Superior temporal gyrus (tissue), 1 donor: ENCODE data around the gene JAML.

Experiments used
- DNase-seq: peaks from one replicate; pipeline ENCODE4 v3.0.0-alpha.2; 2016; ENCODE audit errors: extremely low spot score

The JAML gene

DNA sequence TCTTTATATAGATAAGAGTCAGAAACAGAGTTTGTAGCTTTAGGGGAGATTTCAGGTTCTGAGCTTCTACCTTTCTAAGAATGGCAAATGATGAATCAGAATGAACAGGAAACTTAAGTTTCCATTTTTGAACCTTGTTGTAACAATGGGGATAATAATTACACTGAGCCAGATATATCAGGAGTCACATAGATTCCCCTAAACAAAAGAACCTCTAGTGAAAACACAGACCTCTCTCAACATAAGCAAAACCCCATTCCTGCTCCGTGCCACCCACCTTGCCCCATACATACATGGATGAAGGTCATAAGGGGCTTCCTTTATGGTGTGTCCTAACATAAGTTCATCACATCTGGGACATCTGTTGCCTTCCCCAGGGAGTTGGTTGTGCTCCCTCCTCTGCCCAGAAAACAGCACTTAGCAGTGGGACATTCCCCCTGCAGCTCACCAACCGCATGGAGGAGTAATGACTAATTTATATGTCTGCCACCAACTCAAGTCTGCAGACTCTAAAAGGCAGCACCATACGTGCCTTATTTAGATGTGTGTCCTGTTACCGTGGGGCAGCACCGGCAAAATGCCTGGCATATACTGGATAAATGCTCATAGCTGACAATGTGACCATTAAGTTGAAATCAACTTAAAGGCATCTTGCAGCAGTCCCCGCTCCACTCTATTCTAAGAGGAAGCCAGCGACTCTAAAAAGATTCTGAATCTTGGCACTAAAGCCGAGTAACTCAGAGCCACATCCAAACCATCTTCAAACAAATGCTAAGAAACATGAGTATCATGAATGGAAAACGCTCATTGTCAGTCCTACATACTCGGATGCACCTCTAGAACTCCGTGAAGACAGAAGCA is 8.0 kb downstream of the JAML start:
- DNase-seq = no peak

DNA sequence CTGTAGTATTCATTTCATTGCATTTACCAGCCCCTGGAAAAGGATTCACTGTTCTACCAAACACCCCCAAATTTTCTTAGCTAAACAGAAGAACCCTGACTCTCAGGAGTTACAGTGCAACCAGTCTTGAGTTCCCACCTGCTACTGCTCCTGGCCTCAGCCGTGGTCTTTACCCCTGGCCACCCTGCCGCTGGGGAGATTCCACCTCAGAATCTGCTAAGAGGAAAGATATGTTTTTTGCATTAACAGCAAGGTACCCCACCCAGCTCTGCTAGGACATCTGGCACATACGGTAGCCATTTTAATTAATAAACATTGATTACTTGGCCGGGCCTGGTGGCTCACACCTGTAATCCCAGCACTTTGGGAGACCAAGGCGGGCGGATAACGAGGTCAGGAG is 9.0 kb downstream of the JAML start:
- DNase-seq = no peak

DNA sequence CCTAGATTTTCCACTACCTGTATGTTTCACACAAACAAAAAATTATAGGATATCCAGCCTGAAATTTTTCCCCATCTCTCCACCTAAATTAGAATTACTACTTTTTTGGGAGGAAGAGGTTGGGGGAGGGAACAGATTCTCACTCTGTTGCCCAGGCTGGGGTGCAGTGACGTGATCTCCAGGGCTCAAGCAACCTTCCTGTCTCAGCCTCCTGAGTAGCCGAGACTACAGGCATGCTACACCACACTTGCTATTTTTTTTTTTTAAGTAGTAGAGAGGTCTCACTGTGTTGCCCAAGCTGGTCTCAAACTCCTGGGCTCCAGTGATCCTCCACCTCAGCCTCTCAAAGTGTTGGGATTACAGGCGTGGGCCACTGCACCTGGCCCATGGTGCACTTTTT is 9.5 kb downstream of the JAML start:
- no peak for DNase-seq

DNA sequence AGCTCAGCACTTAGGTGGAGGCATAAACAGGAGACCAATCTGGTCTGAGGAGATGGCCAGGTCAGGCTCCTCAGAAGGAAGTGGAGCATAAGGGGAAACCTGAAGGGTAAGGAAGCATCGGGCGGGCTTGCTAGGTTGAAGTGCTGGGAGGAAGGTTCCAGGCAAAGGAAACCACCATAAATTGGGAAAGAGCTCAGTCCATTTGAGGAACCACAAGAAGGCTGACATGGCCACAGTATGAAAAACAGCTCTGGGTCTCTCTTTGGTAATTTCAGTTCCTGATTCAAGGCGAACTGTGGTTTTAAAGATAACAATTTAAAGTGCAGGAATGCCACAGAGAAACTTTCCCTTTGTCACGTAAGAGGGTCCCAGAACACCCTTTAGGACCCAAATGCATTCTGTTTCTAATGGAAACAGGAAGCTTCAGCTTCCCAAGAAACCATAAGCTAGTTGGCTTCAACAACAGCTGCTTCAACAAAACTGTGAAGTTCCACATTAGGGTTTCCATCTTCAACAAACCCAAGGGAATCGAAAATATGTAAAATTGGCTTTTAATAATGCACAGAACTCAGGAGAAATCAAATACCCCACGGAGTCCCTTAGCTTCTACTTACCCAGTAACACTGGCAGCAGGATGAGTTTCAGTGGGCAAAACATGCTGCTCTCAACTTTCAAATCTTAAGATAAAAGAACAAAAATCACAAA is 10.4 kb downstream of the JAML start:
- DNase-seq = no peak

DNA sequence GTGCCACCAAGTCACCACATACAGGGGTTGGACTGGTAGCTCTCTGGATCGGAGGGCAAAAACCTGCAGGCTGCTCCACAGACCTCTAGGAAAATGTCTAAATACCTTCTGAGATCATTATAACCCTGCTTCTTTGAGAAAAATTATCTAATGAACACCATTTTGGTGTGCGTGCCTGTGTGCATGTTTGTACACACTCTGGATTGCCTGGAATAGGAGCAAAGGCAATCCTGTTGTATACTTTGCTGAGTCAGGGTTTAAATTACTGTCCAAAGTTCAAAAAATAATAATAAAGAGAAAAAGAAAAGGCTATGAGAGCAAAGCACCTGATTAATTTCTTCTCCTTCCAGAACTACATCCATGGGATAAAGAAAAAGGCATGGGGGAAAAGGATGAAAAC is 11.0 kb downstream of the JAML start:
- DNase-seq = no peak

DNA sequence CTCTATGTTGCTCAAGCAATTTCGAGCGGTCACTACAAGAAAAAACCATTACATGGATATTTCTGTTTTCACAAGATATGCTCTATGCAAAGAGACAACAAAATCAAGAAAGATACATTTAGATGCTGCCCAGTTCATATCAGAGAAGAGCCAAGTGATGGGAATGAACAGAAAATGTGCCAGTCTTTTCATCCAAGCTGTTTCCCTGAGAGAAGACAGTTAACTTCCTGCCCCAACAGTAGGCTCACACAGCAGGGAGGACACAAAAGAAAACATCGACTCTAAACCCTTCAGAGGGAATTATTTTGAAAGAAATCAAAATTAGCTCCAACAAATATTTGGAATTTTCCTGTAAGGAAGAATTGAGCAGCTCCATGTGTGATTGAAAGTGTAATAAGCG is 11.6 kb downstream of the JAML start:
- DNase-seq = no peak

DNA sequence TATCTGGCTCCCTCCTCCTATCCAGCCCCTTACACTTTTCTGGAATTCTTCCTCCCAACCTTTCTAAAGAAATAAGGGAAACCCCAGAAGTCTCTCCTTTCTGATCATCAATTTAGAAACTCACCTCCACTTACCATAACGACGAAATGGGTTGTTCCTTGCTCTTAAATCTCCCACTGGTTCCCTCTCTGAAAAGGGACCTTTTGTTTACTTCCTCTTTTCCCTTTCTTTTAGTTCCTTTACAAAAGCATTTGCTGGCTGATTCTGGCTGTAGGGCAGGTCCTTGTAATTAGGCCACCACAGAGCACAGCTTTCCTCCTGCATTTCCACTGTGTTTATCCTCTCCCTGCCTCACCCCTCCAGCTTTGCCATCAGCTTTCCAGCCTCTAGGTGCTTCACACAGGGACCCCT is 12.0 kb downstream of the JAML start:
- DNase-seq = no peak

DNA sequence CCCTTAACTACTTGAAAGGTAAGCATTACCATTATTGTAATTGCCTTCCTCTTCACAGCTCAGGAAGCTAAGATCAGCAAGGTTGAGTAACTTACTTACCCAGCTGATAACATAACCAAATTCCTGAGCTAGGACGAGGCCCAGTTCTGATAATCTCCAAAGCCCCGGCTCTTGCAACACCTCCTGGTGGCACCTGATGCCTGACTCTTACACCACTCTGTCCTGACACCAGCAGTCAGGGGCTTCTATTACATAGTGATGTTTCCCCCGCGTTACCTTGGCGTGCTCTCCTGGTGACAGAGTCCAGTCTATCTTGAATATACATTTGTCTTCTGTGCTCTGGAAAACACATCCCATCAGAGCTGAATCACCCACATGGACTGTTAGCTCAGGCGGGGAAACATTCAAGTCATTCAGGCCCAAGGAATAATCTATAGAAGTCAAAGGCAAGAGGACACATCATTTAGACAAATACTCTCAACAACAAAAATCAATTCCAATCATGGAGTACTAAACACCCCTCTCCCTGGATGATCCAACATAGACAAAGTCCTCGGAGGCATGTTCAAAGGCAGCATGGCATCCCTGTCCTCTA is 12.6 kb downstream of the JAML start:
- no peak for DNase-seq

DNA sequence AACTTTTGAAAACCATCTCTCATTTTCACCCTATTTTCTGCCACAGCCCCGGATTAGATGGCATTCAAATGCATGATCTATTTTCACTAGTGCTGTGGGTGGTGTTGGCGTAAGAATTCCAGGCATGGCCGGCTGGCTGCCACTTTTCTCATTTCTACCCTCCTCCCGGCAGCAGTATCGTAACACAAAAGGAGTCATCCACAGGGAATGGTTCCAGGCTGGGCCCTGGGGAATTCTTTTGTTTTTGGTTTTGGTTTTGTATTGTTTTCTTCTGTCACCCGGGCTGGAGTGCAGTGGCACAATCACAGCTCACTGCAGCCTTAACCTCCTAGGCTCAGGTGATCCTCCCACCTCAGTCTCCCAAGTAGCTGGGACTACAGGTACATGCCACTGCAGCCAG is 13.8 kb downstream of the JAML start:
- DNase-seq = peak; percentile 49

DNA sequence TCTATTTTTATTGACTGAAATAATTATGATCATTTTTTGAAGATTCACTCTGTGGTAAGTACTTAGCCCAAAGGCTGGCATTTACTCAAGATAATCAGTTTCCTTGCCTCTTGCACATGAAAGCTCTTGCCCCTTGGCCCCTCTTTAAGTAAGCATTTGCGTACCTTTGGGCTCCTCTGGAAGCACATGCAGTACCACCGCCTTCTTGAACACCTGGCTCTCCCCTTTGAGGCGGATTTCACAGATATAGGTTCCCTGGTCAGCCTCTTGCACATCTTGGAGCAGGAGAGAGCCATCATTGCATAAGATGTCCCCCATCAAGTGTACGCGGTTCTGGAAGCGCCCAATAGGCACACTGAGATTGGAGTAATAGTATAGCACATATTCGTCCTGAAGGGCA is 14.5 kb downstream of the JAML start:
- DNase-seq = no peak

DNA sequence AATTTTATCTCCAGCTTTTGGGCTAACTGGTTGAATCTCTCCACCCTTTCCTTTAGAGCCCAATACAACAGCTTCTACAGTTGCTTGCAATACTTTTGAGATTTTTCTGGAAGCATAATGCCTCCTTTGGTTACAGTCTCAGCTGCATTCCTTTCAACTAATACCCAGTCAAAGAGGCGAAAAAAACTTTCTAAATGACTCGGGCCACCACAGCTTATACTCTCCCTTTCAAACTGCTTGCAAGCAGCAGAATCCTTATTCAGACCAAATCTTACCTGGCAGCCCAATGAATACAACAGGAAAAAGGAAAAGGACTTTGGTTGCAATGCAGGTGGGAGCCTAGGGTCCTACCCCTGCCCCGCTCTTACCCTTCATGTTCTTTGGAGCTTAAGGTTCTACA is 15.8 kb downstream of the JAML start:
- no peak for DNase-seq

DNA sequence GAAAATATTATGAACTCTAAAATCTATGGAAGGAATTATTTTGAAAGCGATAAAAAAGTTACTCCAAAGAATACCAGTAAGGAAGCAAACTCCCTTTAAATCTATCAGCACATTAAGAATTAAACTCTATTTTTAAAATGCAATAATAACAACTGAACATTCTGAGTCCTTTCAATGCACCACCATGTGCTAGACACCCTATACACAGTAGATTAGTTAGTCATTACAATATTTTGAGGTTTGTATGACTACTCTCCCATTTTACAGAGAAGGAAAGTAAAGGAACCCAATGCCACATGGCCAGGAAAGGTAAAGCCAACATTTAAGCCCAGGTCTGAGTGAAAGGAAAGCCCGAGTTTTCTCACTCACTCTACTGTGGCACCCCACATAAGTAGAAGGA is 17.7 kb downstream of the JAML start:
- no peak for DNase-seq

DNA sequence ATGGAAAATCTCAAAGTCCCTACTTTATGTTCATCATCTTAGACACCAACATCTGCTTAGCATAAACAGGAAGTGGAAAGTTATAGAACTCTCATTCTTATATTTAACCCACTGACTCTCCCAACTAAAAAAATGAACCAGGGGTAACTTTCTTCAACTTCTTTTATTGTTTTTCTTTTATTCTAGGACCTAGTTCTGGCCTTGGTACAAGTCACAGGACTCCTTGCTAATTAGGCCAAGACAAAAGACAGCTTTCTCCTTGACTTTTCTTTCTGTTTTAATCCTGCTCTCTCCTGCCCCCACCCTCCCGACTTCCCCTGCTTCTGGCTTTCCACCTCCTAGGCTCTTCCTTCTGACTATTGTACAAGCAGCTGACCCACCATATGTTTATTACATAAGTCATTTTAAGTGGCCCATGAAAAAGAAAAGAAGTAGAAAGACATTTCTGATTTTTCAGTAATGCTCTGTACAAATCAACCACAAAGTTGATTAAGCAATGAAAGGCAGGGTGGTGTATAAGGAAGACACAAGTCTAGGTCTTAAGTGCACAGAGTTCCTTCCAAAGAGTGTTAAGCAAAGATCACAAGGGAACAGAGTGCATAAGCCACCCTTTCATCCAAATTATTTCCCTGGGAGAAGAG is 18.3 kb downstream of the JAML start:
- no peak for DNase-seq

DNA sequence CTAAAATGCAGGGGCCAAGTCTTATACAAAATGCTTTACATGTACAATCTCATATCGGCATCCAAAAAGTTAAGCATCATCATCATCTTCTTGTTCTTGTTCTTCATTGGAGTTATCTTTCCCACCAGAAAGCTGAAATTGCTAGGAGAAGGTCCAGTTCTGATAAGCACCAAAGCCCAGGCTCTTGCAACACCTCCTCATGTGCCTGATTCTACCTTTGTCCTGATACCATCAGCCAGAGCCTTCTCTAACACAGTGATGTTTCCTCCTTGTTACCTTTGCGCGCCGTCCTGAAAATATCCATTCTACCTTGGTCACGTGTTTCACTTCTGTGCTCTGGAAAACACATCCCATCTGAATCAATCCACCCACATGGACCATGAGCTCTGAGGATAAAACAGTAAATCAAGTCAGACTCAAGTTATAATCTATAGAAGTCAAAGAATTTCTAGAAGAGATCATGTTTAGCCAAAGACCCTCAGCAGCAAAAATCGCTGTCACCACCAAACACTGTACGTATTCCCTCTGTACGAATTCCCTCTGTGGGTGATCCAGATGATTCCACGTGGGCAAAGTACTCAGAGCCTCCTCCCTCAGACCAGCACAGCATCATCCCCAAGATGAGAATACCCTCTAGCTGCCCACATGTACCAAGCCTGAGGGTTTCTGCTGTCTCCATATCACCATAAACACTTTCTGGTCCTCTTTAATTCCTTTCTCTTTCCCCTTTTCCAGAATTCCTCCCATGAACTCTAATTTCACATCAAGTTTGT is 19.0 kb downstream of the JAML start:
- DNase-seq = no peak

DNA sequence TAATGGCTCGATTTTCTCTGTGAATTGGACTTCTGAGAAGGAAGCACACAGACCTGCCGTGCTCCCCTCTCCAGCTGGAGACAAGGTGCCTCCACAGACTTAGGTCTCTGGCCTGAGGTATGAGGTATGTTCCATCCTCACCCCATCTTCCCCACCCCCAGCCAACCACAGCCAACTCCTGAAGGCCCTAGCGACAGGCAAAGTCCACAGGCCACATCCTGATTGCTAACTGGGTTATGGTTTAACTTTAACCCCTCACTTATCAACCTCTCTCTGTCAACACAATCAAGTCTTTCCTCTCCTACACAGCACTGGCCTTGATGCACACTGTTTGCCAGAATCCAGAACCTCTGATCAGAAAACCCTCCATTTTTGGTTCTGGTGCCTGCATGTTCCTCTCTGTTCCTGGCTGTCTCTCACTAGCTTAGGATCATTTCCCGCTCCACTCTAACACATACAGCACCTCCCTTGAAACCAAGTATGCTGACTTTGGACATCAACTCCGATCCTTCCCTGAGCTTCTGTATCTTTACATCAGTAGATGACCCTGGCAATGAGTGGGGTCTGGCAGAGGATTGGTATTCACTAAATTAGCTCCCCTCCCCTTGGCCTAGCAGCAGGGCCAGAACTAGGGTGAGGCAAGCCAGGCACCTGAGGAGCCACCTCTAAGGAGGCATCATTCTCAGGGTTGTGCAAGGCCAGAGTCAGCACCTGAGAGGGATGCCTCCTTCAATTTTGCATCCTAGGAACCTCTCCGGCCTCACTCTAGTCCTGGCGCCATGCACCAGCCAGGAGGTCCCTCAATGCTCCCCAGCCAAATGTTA is 22.0 kb downstream of the JAML start:
- DNase-seq = no peak

DNA sequence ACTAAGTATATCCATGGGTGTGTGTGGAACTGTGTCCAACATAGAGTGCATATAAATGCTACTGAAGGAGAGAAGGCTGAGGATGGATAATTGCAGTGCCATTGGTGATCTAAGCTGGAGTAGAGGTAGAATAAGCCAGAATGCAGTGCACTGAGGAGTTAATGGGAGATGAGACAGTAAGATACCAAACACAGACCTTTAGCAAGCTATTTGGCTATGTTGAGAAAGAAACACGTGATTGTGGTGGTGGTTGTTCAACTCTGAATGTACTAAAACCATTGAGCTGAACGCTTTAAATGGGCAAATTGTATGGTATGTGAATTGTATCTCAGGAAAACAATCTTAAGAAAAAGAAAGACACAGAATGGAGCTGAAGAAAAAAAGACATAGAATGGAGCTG is 22.8 kb downstream of the JAML start:
- no peak for DNase-seq

DNA sequence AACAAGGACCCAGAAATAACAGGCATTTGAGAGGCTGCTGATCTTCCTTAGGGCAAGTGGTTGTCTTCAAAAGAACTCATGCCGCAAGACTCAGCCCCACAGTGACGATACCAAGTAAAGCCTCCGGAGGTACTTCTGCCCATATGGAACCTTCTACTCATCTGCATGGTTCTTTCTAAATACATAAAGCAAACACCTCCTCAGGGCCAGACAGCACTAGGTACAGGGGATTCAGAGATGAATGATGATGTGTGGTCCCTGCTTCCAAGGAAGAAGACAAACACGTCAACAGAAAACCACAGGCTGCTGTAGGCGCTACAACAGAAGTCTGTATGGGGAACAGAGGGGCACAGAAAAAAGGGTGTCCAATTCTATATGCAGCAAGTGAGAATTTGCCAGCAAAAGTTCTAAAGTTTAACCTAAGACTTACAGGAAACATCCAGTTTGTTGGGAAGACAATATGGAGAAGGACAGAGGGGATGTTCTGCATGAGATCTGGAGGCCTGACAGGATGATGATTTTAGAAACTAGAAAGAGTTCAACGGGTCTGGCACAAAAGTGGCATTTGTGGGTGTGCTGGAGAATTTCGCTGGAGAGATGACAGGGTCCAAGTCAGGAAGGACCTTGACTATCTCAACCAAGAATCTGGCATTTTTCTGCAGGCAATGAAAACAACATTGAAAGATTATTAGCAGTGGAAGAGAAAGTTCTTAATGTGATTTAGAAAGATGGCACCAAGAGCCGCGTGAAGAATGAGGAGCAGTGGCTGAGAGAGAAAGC is 23.7 kb downstream of the JAML start:
- no peak for DNase-seq

DNA sequence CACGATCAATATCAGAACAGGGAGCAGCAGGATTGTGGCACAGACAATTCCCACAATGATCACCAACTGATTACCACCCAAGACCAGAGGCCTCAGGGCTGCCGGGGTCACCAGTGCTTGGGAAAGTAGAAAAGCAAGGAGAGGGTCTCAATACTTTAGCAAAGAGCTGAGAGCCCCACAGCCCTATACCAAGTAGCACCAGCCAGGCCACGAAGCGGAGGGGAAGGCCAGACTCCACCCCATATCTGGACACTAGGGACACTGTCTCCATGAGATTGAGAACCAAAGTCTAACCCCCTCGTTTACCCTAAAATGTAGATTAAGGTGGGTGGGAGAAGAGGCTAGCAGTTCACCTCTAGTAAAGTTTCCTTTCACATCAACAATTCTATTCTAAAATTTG is 24.3 kb downstream of the JAML start:
- no peak for DNase-seq

DNA sequence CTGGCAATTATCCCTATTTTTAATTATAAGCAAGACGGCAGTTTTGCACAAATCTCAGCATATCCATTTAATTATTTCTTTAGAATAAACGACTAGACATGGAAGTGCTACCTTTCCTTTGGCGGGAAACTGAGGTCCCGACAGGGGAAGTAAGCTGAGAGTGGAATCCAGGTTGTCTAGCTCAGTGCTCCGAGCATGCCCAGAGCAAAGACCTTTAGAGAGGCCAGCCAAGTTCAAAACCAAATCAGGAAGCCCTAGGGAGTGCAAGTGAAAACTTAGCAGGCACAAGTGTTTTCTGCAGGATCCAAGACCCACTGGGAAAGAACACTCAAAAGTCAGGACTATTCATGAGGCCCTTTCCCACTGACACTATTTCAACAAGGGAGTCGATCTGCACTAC is 25.7 kb downstream of the JAML start:
- DNase-seq = no peak

DNA sequence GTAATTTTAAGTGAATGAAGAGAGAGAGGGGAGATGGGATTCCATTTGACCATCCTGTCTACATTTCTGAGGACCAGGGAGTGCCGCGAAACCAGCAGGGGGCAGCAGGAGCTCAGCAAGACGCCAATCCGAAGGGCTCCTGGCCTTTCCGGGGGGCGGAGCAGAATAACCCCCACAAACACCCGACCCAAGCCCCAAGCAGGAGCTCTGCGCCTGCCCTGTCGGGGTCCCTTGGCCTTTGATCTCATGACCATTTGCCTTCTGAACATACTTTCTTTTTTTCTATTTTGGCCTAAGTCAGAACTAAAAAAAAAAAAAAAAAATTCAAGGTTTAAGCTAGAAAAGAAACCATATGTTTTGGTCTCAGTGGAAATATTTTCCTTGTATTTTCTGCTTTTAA is 26.4 kb downstream of the JAML start:
- DNase-seq = peak; percentile 81
